ENCODE data around the gene SLC44A2. TPM values are rescaled to one million over a fixed set of nuclear protein-coding genes. Genes with fewer than 3 reads are reported as not detected.
A peak's percentile ranks its signal among the peaks of the same experiment; 100 is the strongest.

SLC44A2 gene
- total RNA-seq, 2 donors from 2014 or later = 47.5 to 56.4 TPM

DNA sequence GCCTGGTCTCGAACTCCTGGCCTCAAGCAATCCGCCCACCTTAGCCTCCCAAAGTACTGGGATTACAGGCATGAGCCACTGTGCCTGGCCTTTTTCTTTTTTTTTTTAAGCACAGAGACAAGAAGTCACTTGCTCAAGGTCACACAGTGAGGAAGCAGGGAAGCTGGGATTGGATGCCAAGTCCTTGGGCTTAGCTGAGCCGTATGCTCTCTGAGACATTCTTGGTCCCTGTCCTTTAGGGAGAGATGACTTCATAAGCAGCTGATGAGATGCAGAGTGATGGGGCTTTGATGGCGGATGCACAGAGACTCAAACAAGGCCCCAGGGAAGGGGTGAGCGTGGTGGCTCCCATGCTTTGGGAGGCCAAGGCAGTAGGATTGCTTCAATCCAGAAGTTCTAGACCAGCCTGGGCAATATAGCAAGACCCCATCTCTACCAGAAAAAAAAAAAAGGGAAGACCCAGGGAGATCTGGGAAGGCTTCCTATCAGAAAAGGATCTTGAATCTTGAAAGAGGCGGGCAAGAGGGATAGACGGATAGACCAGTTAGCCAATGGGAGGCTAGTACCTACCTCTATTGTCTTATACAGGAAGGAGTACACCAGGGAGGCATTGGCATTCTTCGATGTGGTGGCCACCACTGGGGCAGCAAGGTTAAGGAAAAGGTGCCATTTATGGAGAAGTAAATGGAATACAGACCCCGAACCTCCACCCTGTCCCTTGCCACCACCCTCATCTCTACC lies 42.1 kb upstream of the SLC44A2 start:
- no peaks in the 10 kb centered on the region for H3K27me3 ChIP-seq
- TF ChIP-seq, protein P1, sequence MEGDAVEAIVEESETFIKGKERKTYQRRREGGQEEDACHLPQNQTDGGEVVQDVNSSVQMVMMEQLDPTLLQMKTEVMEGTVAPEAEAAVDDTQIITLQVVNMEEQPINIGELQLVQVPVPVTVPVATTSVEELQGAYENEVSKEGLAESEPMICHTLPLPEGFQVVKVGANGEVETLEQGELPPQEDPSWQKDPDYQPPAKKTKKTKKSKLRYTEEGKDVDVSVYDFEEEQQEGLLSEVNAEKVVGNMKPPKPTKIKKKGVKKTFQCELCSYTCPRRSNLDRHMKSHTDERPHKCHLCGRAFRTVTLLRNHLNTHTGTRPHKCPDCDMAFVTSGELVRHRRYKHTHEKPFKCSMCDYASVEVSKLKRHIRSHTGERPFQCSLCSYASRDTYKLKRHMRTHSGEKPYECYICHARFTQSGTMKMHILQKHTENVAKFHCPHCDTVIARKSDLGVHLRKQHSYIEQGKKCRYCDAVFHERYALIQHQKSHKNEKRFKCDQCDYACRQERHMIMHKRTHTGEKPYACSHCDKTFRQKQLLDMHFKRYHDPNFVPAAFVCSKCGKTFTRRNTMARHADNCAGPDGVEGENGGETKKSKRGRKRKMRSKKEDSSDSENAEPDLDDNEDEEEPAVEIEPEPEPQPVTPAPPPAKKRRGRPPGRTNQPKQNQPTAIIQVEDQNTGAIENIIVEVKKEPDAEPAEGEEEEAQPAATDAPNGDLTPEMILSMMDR (IDR thresholded peaks at IDR 0.05) = no peak
- DNase-seq = no peak
- ATAC-seq = no peak
- 81 to 83% methylated on average over 8 to 9 of the region's 9 CpGs for WGBS, 2 donors
- H3K36me3 ChIP-seq (replicated peaks in 1 of 2; ENCODE audit: insufficient read depth in 1 of 2, low read depth in 2 of 2) = peaks cover 0 to 5% of the 10 kb centered on the region in 2 donors
- no peak overlapping the region for H3K4me3 ChIP-seq
- H3K27ac ChIP-seq = no peak overlapping the region
- H3K9me3 ChIP-seq = no peaks in the 10 kb centered on the region
- intact Hi-C loops (cut with DNase I) = loop anchor here (2.0 kb wide), 1 partner anchor 60 kb away; no protein-coding TSS in a partner anchor
- peaks cover 14% of the 10 kb centered on the region for H3K4me1 ChIP-seq

DNA sequence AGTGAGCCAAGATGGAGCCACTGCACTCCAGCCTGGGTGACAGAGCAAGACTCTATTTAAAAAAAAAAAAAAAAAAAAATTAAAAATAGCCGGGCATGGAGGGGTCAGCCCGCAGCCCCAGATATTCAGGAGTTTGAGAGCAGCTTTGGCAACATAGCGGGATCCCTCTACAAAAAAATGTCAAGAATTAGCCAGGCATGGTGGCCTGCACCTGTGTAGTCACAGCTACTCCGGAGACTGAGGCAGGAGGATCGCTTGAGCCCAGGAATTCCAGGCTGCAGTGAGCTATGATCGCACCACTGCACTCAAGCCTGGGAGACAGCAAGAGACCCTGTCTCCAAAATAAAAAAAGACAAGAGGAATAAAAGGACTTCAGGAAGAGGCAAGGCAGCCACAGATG lies 39.0 kb upstream of the SLC44A2 start:
- DNase-seq (no peak), ATAC-seq (peak; percentile 27)
- H3K4me3 ChIP-seq = peak overlapping the region in 1 of 2 donors; percentile 73
- 29 to 32% methylated on average over 6 of the region's 6 CpGs for WGBS, 2 donors
- intact Hi-C loops (cut with DNase I) = no loop called here
- H3K4me1 ChIP-seq = peaks cover 14% of the 10 kb centered on the region
- H3K27me3 ChIP-seq = no peaks in the 10 kb centered on the region
- H3K36me3 ChIP-seq (replicated peaks in 1 of 2; ENCODE audit: insufficient read depth in 1 of 2, low read depth in 2 of 2) = peaks cover 0 to 3% of the 10 kb centered on the region in 2 donors
- TF ChIP-seq POLR2A (IDR thresholded peaks at IDR 0.05) = no peak
- TF ChIP-seq, protein P1 (IDR thresholded peaks at IDR 0.05) = no peak
- H3K27ac ChIP-seq = peak overlapping the region in 3 of 4 donors; percentile 28 to 70 (median 66)
- no peaks in the 10 kb centered on the region for H3K9me3 ChIP-seq

DNA sequence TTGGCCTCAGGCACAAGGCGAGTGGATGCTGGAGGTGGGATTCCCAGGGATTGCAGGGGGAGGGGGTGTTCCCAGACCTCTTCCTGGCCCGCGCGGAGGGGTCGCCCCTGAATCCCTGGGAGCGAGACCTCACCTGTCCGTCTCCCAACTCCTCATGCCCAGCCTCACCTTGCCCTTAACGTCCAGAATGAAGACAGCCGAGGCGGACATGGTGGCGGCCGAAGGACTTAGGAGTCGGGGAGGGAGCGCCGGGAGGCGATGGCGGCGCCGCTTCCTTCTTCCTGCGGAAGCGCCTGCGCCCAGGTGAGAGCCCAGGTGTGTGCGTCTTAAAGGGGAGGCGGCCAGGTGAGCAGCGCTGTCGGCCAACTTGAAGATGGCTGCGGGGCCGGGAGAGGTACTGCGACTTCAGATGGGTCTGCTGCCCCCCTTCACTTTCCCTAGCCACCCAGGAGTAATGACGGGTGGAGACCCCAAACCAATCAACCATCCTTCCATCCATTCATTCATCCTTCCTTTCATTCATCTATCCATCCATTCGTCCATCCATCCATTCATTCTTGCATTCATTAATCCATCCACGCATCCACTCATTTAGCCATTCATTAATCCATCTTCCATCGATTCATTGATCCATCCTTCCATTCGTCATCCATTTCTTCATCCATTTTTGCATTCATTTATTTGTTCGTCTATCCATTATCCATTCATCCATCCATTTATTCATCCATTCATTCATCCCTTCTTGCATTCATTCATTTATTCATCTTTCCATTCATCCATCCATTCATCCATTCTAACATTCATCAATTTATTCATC lies 38.1 kb upstream of the SLC44A2 start, which contains the start of gene AP1M2:
TSS of gene AP1M2 (minus strand) at position 291 of the 817 bp plus-strand sequence. CDS start at position 210, 81 bp downstream.
- intact Hi-C loops (cut with DNase I) = no loop called here
- no peaks in the 10 kb centered on the region for H3K36me3 ChIP-seq (replicated peaks in 1 of 2; ENCODE audit: insufficient read depth in 1 of 2, low read depth in 2 of 2)
- WGBS, 2 donors = 11 to 14% methylated on average over 32 to 33 of the region's 35 CpGs
- H3K27me3 ChIP-seq = no peaks in the 10 kb centered on the region
- H3K4me3 ChIP-seq = peak within 1 kb of the TSS; percentile 17 to 73
- peak; percentile 84 for ATAC-seq
- H3K9me3 ChIP-seq = no peaks in the 10 kb centered on the region
- TF ChIP-seq, protein P1 (IDR thresholded peaks at IDR 0.05) = peak in 2 of 7 experiments; percentile 6 to 11
- TF ChIP-seq POLR2A (IDR thresholded peaks at IDR 0.05) = peak in 2 of 3 donors; percentile 34 to 35
- H3K4me1 ChIP-seq = peaks cover 14% of the 10 kb centered on the region
- DNase-seq = peak; percentile 59 to 75 (median 66)
- H3K27ac ChIP-seq = peak within 1 kb of the TSS; percentile 28 to 70 (median 56)

DNA sequence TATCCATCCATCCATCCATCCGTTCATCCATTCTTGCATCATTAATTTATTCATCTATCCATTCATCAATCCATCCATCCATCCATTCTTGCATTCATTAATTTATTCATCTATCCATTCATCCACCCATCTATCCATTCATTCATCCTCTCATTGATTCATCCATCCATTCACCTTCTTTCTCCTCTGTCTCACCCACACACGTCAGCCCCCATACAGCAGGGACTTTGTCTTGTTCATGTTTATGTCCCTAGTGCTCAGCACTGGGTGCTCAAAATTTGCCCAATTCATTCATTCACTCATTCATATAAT lies 37.6 kb upstream of the SLC44A2 start:
- WGBS, 2 donors = 86 to 92% methylated on average over 2 of the region's 2 CpGs
- intact Hi-C loops (cut with DNase I) = no loop called here
- no peak for DNase-seq

More for the DNA sequence above, 37.6 kb upstream of the SLC44A2 start:
- Histone ChIP-seq H3K4me1 (peaks cover 14% of the 10 kb centered on the region), H3K27me3 (no peaks in the 10 kb centered on the region), H3K9me3 (no peaks in the 10 kb centered on the region), H3K4me3 (no peak overlapping the region), H3K27ac (no peak overlapping the region), H3K36me3 (replicated peaks in 1 of 2; ENCODE audit: insufficient read depth in 1 of 2, low read depth in 2 of 2) (no peaks in the 10 kb centered on the region)
- TF ChIP-seq POLR2A (IDR thresholded peaks at IDR 0.05) = no peak
- TF ChIP-seq, protein P1 (IDR thresholded peaks at IDR 0.05) = no peak
- ATAC-seq = no peak

Data from body of pancreas (tissue), 4 donors.